GM12878 (cell line): ENCODE results near the gene SMIM22. TPM values are rescaled to one million over a fixed set of nuclear protein-coding genes. Genes with fewer than 3 reads are reported as not detected.

Source experiments
- ATAC-seq: fragments of 200-7000 bp; cut with Tn5 transposase; 3 replicates; pipeline ENCODE4 v1.9.1; 2020; ENCODE audit warnings: mild to moderate bottlenecking, moderate library complexity
- BruUV-seq: library from RNA; stranded (reverse); fragments of 400-500 nt; replicated peaks from 2 replicates; lab custom pipeline; 2021; lab: Mats Ljungman, UMichigan
- CTCF ChIA-PET: fragments of 300-600 bp; sonication (Branson Sonifier 250); formaldehyde crosslinking; extraction: SDS; loops from one replicate; lab custom pipeline; 2021; ENCODE audit warnings: inconsistent platforms; lab: Yijun Ruan, JAX
- POLR2A ChIA-PET: fragments of 350-600 bp; formaldehyde crosslinking; extraction: SDS; loops from one replicate; lab custom pipeline; 2021; ENCODE audit warnings: inconsistent platforms; lab: Charles Lee
- RAD21 ChIA-PET: fragments of 300-600 bp; sonication (Branson Sonifier 250); formaldehyde crosslinking; loops from one replicate; lab custom pipeline; 2023; ENCODE audit warnings: antibody characterized with exemption; ENCODE audit not compliant: unreplicated experiment; lab: Charles Lee
- SMC1A ChIA-PET: fragments of 300-600 bp; sonication (Branson Sonifier 250); formaldehyde crosslinking; loops from one replicate; lab custom pipeline; 2023; ENCODE audit not compliant: unreplicated experiment, uncharacterized antibody; lab: Charles Lee
- DNase-seq: peaks from one replicate; pipeline ENCODE4 v3.0.0-alpha.2; 2011; ENCODE audit warnings: low read depth, low spot score
- FAIRE-seq: peaks from 3 replicates; lab custom pipeline; 2011; peaks lifted over from hg19 to GRCh38; lab: Jason Lieb, UNC
- H2AFZ ChIP-seq: 2 replicates; pipeline ENCODE4 v1.6.0; 2011; ENCODE audit warnings: low read depth, low read length, control low read depth; ENCODE audit not compliant: control insufficient read depth
- H3K27ac ChIP-seq: 2 replicates; pipeline ENCODE4 v1.5.1; 2011; ENCODE audit warnings: control low read depth; ENCODE audit not compliant: control insufficient read depth, insufficient read depth
- H3K27me3 ChIP-seq, 2 experiments: replicated peaks in 1 of 2; 2 replicates each; pipeline versions ENCODE4 v1.6.0 to v1.6.1; 2011; ENCODE audit warnings: low read length in 1 of 2; ENCODE audit not compliant: control insufficient read depth in 2 of 2, insufficient read depth in 2 of 2
- H3K36me3 ChIP-seq, 2 experiments: 2 replicates each; pipeline ENCODE4 v1.5.1; 2011; ENCODE audit warnings: low read length in 1 of 2; ENCODE audit not compliant: control insufficient read depth in 2 of 2, insufficient read depth in 2 of 2
- H3K4me1 ChIP-seq: 2 replicates; pipeline ENCODE4 v1.6.1; 2011; ENCODE audit warnings: mild to moderate bottlenecking, low read length, moderate library complexity, mixed read lengths; ENCODE audit not compliant: control insufficient read depth, insufficient read depth
- H3K4me2 ChIP-seq: 2 replicates; pipeline ENCODE4 v1.6.0; 2011; ENCODE audit warnings: control low read depth; ENCODE audit not compliant: control insufficient read depth, insufficient read depth
- H3K4me3 ChIP-seq: fragments of 200-600 bp; sonication (generic); 2 replicates; pipeline ENCODE4 v1.5.1; 2016
- H3K79me2 ChIP-seq: 2 replicates; pipeline ENCODE4 v1.6.0; 2011; ENCODE audit warnings: low read length; ENCODE audit not compliant: control insufficient read depth, insufficient read depth
- H3K9ac ChIP-seq: 2 replicates; pipeline ENCODE4 v1.8.0; 2011; ENCODE audit warnings: low read length, control low read depth, mixed read lengths; ENCODE audit not compliant: control insufficient read depth, insufficient read depth
- H3K9me3 ChIP-seq: replicated peaks from 3 replicates; pipeline ENCODE4 v1.5.1; 2011; ENCODE audit warnings: mild to moderate bottlenecking, low read length; ENCODE audit not compliant: control insufficient read depth, insufficient read depth
- H4K20me1 ChIP-seq: 2 replicates; pipeline ENCODE4 v1.6.0; 2011; ENCODE audit not compliant: control insufficient read depth, insufficient read depth
- CEBPZ ChIP-seq: fragments of 150-350 bp; IDR thresholded peaks from 2 replicates; pipeline ENCODE4 v1.6.1; 2016; ENCODE audit warnings: low read depth, low read length
- CUX1 ChIP-seq: IDR thresholded peaks from 2 replicates; pipeline ENCODE4 v1.6.1; 2012; ENCODE audit warnings: improper control_type of control experiment, low read depth, low read length; ENCODE audit not compliant: insufficient replicate concordance
- DPF2 ChIP-seq: fragments of 450-650 bp; IDR thresholded peaks from 2 replicates; pipeline ENCODE4 v1.6.1; 2017; ENCODE audit warnings: mild to moderate bottlenecking
- JUND ChIP-seq: IDR thresholded peaks from 2 replicates; pipeline ENCODE4 v1.6.1; 2012; ENCODE audit warnings: low read depth, mild to moderate bottlenecking, low read length, improper control_type of control experiment, moderate library complexity
- PRDM15 ChIP-seq: fragments of 450-650 bp; formaldehyde crosslinking; IDR thresholded peaks from 2 replicates; pipeline ENCODE4 v1.4.0; 2020; ENCODE audit warnings: mild to moderate bottlenecking, moderate library complexity
- SIN3A ChIP-seq: IDR thresholded peaks from 2 replicates; pipeline ENCODE4 v1.6.1; 2012; ENCODE audit warnings: low read depth, low read length, improper control_type of control experiment
- SRF ChIP-seq, 2 experiments: IDR thresholded peaks; 2 replicates each; pipeline ENCODE4 v1.6.1; 2011; ENCODE audit warnings: low read depth in 2 of 2, low read length in 2 of 2, mild to moderate bottlenecking in 1 of 2, moderate library complexity in 1 of 2
- WGBS: methylation state at CpG from one replicate; pipeline ENCODE4 v1.1.6; 2016; ENCODE audit warnings: low lambda C conversion rate; ENCODE audit not compliant: insufficient replicate concordance, insufficient coverage; ENCODE audit errors: missing lambda C conversion rate; 5-methylcytosine and 5-hydroxymethylcytosine counted together
- in situ Hi-C: fragments of 300-500 bp; cut with MboI; formaldehyde crosslinking; loops from 9 replicates; pipeline ENCODE4 v1.14.3; 2018; ENCODE audit warnings: mixed read lengths
- intact Hi-C: fragments of 100-400 bp; cut with micrococcal nuclease; formaldehyde crosslinking; loops from one replicate; pipeline ENCODE4 v1.14.2; 2022; ENCODE audit not compliant: unreplicated experiment
- polyA plus RNA-seq, 11 experiments: library from polyadenylated mRNA; depleted of rRNA in 4 of 11; unstranded in 6 of 11; stranded (reverse) in 5 of 11; fragments of >200 nt; fragmentation: Nextera tagmentation in 4 of 11; fragmentation: Illumina TruSeq in 1 of 11; extraction: Ambion mirVana in 4 of 11; extraction: Trizol in 1 of 11; gene quantifications; 1 replicate in 1 of 11; 2 replicates in 10 of 11; pipeline versions ENCODE4 v1.2.1 to v1.2.3, GENCODE V29; 2011 to 2016; ENCODE audit warnings: inconsistent platforms in 2 of 11, missing spikeins in 2 of 11, low read depth in 1 of 11
- total RNA-seq, 4 experiments: library from RNA; depleted of rRNA in 3 of 4; stranded (reverse); fragments of >200 nt in 3 of 4; fragmentation: Illumina TruSeq in 1 of 4; extraction: Trizol in 1 of 4; gene quantifications; 2 replicates each; pipeline versions ENCODE4 v1.2.1 to v1.2.3, GENCODE V29; 2013 to 2021

The SMIM22 gene
- total and polyA plus RNA-seq, 10 of the 15 experiments (the other 5 are each of a cell fraction or from before 2014, with no cell fraction given): 0.83 TPM; not detected in 9

- POLR2A ChIA-PET: interaction anchor here (0.5 to 1.0 kb wide), 3 partner anchors 8 to 94 kb away, joined by 3 read pairs; no protein-coding TSS in a partner anchor
- SMC1A ChIA-PET: interaction anchor here (0.6 kb wide), 1 partner anchor 26 kb away, joined by 3 read pairs; the partner anchor contains the start of genes ANKS3 and DNAAF8
- Histone ChIP-seq H4K20me1 (no peaks in the 10 kb centered on the region), H3K9ac (no peak overlapping the region), H3K36me3 (peaks cover 6 to 16% of the 10 kb centered on the region in 2 experiments), H2AFZ (no peak overlapping the region), H3K9me3 (peaks cover 3% of the 10 kb centered on the region; the same call in 1 of the 3 replicates), H3K4me3 (no peak overlapping the region), H3K27me3 (no peaks in the 10 kb centered on the region), H3K4me2 (no peak overlapping the region), H3K4me1 (no peaks in the 10 kb centered on the region), H3K27ac (no peak overlapping the region), H3K79me2 (no peaks in the 10 kb centered on the region; the same call in 1 of the 2 replicates)
- BruUV-seq: no TSS peak
- in situ Hi-C loops (no loop called here), intact Hi-C loops (no loop called here)
- 83% methylated on average over 23 of the region's 23 CpGs for WGBS
- ATAC-seq (no peak), DNase-seq (no peak), FAIRE-seq (no peak)
- CTCF ChIA-PET: interaction anchor here (0.7 kb wide), 1 partner anchor 107 kb away, joined by 3 read pairs; no protein-coding TSS in a partner anchor
- RAD21 ChIA-PET: interaction anchor here (0.6 kb wide), 2 partner anchors 28 to 218 kb away, joined by 3 read pairs; no protein-coding TSS in a partner anchor
- TF ChIP-seq CEBPZ: no peak
- no peak for TF ChIP-seq PRDM15 (CRISPR knock-in tag)
- no peak for TF ChIP-seq DPF2
- TF ChIP-seq JUND: no peak
- no peak for TF ChIP-seq CUX1
- no peak for TF ChIP-seq SRF (IDR thresholded peaks at IDR 0.05; ENCODE audit: low read depth in 2 of 2, low read length in 2 of 2)
- TF ChIP-seq SIN3A: no peak
Measured at GRCh38 chr16:4760221-4760910, 34.8 kb upstream of the SMIM22 start.
